AG20443 (cell line): ENCODE data around the gene CDH13.

ENCODE experiments used
- DNase-seq: peaks from one replicate; pipeline ENCODE4 v3.0.0; 2012; ENCODE audit warnings: low spot score, mixed read lengths

CDH13 gene

DNA sequence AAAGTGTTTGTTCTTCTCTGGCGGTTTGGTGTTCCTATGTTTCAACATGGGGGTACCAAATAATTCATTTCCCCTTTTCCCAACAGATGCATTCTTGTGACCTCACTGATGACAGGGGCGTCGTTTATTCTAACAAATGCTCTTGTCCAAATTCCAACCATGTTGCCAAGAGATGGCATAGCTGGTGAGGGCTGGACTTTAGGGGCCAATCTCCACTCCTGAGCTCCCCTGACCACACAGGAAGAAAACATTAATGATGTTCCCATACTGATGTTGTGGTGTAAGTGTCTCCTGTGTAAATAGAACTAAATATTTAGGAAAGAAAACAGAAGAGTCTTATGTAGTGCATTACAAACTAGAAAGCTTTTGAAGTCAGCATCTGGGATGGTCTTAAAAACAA lies 431.6 kb downstream of the CDH13 start:
- DNase-seq = no peak

DNA sequence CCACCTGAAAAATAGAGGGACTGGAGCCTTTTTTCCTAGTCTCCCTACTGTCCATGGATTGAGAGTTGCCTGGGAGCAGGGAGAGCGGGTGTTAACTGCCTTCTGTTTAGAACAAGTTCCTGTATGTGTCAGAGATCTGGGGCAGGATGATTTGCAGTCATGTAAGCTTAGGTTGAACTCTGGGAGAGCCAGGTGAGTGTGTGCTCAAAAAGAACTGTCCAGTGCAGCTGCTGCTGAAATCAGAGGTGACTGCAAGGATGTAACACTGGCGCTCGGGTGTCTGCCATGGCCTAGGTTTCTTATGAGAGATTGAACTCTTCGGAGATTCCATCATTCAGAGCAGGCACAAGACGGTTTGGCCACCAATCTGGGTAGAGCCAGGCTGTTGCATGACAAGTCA lies 432.5 kb downstream of the CDH13 start:
- DNase-seq = no peak

DNA sequence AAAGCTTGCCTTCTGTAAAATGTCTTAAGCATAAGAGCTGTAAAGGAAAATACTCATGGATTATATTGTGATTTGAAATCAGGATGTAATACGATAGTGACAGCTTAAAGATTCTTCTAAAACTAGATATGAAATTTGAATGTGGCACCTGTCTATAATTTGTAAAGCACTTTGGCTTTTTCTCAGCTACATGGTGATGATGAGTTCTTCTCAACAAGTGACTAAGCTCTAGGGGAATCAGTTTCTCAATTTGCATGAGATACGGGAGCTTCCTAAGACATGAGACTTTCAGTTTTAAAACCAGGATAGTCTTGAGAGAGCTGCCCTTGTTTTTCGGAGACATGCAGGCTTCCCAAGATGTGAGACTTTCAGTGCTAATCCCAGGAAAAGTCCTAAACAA lies 439.2 kb downstream of the CDH13 start:
- DNase-seq = no peak

DNA sequence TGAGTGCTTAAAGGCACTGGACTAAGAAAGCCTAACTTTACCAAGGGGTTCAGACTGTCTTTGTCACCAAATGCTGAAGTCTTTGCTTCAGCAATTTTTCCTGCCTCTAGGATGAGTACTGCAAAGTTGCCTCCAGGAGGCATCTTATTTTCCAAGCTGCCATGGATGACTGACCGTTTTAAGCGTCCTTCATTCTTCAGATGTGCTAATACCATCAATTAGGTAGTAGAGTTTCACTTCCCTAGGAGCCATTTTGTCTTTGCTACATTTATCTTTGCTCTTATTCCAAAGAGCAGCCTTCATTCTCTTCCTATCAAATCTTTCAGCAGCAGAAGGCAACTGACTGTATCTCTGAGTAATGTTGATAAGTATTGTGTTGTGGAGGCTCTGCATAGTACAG lies 440.1 kb downstream of the CDH13 start:
- no peak for DNase-seq

DNA sequence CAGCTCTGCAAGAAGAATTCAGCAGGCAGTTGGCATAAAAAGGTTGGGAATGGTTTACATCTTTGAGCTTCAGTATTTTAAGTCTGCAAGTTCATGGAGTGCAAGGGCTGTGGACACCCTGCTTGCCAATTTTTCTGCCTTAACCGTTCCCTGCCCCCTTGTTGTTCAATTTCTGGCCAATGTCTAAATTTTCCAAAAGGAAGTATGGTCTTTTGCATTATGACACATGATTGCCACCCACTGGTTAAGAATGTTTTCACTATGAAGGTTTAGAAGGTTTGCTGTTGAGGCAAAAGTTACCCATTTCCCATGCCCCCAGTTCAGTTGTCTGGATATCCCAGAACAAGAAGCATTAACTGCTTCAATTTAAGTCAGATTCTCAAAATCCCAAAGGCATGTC lies 441.9 kb downstream of the CDH13 start:
- DNase-seq = peak; percentile 19

DNA sequence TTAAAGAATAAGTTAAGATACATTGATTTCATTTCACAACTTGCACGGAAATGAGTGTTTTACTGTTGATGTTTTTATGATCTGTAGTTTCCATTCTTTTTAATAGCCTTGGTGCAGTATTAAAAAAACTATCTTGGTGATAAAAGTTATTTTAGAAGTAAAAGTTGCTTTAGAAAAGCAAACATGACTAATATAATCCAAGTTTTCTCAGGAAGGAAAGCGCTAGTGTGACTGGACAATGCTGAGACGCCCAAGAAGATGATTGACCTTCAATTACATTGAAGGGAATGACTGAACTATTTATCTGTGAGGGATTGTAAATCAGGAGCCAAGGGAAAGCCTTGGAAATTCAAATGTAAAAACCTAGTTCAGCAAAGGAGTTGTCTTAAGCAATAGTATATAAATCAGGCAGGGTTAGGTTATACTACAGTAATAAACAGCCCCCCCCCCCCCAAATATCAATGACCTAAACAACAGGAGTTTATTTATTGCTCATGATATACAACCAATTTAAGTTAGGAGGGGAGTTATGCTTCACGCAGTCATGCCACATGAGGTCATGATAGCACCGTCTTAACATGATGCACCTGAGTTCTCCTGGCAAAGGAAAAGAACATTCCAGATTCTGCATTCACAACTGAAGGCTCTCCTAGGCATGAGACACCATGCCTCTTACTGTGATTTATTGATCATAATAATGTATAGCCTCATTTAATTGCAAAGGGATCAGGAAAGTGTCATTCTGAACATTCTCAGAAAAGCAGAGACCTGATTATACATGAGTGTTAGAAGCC lies 443.8 kb downstream of the CDH13 start:
- DNase-seq = no peak

DNA sequence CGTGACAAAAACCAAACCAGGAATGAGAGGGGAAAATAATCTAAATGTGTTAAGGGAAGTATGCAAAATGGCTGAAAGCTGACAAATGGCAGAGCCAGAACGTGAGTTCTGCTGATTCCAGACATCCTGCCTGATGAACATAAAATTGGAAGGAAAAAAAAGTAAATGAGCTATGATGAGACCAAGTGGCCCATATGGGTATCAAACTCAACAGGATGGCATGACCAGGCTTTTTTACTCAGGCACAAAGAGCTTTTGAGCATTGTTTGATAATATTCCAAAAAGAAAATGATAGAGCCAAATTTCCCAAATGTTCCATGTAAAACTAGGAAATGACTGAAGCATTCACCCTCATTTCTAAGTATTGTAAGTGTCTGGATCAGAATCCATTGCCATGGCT lies 449.2 kb downstream of the CDH13 start:
- DNase-seq = no peak

DNA sequence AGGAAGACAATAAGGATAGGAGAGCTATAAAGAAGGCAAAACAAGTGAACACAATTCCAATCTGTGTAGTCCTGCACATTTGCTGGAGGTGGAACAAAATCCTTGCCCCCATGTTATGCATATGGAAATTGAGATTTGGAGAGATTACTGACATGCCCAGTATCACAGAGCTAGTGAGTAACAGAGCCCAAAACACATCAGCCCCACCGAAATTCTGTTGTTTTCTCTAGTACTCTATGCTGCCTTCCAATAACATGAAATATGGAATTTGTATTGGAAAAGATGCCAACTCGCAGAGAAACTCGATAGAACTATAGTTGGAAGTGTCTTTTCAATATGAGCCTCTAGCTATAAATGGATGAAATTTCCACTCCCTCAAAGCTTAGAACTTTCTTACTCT lies 456.6 kb downstream of the CDH13 start:
- DNase-seq = no peak

DNA sequence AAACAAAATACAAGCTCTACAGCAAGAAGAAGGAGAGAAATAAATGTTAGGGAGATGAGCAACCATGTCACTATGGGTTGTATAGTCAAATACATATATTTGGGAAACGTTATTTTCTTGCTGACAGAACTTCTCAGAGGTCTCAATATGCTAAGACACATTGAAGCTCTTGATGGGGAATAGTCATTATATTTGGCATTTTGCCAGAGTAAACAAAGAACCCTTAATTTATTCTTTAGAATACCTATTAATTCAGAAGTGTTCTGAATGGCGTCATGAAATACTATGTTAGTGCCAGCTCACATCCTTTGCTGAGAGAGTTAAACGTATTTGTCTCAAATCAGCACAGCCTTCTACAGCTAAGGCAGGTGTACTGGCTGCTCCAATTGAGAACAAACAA lies 458.9 kb downstream of the CDH13 start:
- no peak for DNase-seq

DNA sequence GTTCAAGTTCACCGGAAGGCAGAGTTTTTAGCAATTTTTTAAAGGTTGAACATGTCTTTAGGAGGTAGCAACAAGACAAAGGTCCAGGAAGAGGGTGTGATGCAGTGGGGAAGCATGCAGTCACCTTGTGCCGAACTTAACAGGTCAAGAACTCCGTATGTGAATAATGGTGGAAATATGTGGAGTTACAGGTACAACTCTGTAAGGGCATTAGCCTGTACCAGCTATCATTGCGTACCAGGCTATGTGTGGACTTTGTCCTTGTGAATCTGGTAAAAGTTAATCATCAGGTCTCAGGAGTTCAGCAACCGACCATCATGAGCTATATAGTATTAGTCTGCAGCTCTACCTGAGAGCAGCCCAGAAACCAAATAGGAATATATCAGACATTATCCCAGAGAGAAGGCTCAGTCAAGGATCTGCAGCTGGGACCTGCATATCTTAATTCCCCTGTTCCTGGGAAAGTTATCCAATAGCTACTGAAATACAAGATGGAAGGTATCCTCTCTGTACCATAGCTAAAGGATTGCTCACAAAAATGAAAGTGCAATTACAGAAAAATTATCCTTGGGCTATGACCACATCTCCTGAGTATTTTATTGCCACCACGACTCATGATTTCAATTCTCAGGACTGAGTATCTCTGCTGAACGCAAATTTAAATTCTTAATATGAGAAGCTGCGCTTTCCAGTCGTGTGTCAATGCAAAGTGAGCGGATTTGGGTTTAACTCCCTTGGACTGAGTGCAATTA lies 469.3 kb downstream of the CDH13 start:
- DNase-seq = peak; percentile 39

DNA sequence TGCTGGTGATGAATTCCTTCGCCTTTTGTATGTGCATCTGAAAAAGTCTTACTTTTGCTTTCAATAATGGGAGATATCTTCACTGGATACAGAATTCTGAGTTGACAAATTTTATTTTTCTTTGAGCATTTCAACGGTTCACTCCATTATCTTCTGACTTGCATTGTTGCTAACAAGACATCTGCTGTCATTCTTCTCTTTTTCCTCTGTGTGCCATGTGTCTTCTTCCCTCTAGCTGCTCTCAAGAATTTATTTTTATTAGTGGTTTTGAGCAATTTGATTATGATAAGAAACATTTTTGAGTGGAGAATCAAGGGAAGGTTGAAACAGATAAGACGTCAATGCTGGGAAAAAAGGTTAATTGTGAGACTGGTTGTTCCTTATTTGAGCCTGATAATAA lies 471.8 kb downstream of the CDH13 start:
- no peak for DNase-seq

DNA sequence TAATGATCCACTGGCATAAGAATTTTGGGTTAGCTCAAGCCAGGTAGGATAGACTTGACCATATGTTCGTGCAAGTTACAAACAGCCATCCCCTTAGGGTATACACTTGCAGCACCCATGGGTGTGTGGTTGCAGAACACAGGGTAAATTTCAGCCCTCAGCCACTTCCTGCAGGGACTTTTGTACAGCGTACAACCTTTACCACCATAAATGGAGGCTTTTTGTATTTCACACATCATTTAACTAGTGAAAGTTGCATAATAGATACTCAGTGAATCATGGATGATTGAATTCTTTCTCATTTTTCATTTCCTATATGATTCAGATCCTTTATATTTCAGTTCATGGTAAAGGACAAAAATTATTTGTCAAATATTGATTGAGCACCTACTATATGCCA lies 473.9 kb downstream of the CDH13 start:
- no peak for DNase-seq

DNA sequence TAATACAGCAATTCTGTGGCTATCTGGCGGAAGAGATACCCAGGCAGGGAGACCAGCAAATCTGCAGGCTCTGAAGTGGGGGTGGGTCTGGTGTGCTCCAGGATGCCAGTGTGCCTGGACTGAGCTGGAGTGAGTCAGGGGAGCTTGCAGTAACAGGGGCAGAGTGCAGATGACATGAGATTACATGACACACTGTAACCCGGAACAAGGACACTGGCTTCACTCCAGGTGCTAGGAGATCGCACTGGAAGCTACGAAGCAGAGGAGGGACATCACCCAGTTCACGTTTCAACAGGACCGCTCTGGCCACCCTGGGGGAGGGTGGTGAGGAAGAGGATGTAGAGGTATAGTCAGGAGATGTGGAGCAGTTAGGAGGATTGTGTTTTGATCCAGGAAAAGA lies 475.6 kb downstream of the CDH13 start:
- DNase-seq = no peak

DNA sequence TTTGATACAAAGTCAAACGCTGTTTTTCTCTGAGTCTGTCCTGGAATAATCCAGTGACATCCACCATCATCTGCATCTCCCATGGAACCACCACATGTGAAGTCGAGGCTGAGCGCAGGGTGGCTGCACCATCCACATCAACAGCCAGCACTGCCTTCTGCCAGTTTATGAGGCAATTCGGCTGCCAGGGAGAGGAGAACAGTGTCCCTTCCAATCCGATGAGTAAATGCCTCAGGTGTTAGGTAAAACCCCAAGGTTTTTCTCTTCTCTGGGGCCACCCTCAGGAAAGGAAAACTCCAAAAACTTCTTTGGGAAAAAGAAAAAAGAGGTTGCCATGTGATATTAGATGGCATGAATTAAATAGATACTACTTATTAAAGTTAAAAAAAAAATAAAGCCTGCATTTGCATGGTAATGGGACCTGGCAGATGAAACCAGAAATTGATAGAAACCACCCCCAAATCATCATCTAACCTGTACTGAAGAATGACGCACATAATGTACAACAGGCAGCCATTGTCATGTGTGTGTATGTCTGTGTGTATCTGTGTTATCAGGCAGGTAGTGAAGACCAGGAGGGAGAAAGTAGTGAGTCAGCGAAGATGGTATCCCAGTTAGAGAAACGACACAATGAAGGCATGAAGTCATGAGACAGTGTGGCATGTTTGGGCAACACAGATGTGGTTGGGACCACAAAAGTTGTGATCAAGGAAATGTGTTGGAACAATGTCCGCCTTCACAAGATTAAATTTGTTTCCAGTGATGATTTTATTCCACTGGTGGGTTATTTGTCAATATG lies 478.7 kb downstream of the CDH13 start:
- DNase-seq = no peak

DNA sequence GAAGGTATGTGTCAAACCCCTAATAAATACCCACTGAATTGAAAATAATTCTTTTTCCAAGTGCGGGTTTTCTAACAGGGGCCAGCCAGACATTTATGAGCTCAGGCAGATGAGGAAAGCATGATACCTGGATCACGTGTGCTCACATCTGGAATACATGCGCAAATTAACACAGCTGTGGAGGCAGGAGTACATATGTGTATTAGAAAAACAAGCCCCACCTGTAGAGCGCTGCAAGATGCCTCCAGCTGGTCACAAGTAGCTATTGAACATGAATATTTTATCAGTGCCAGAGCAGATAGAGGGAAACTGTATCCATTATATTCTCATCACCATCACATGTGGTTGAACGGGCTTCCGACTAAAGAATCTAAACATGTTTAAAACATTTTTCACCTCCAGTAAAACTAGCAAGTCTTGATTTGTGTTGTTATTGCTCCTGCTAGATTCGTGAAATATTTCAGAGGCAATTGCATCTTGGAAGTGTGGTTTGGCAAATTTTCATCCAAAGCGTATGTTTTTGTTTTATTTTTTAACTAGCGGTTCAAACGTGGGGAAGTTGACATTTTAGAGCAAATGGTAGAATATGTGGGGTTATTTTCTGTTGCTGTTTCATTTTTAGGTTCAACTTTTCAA lies 482.8 kb downstream of the CDH13 start:
- DNase-seq = peak; percentile 29

DNA sequence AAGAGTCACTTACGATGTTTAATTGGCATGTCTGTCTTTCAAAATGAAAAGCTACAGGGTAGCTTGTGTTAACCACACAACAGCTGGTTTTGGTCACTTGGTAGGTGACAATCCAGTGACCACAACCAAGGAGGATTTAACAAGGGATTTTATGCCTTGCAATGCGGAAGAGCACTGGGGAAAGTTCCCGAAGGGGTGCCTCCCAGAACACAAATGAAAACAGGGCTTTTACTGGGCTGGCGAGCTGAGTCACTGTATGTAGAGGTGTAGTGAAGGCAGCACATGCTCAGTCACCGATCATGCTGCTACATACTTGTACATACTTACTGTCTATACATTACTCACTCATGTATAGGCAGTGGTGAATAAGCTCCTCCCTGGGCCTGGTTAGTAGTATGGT lies 483.5 kb downstream of the CDH13 start:
- peak; percentile 63 for DNase-seq

DNA sequence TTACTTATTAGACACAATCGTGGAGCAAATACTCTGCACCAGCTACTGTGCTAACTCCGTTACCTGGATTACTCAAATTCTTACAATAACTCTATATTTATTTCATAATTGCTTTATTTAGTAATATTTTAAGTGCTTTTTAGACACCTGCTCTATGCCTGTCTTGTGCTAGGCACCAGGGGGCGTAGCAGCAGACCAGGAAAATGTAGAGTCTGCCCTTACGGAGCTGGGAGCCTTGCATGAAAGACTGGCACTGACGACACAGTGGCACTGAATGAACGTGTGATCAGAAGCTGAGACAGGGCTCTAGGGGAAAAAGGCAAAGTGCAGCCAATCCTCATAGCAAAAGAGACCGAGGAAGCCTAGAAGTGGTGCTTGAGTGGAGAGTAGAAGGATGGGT lies 486.5 kb downstream of the CDH13 start:
- DNase-seq = peak; percentile 47

DNA sequence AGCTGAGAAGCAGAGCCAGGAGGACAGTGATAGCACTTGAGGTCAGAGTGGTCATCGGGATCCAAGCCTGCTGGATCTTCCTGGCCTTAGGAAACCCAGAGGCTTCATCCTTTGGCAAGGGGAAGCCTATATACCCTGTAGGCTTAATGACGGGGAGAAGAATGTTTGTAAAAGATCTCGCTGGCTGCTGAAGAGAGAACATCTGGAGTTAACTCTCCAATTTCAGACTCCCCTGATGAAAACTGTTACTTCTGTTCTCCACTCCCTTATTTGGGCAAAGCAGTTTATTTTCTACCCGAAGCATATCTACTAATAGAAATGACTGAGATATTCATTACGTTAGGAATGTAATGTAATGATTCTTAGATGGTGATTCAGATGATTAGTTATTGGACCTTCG lies 487.0 kb downstream of the CDH13 start:
- DNase-seq = no peak

DNA sequence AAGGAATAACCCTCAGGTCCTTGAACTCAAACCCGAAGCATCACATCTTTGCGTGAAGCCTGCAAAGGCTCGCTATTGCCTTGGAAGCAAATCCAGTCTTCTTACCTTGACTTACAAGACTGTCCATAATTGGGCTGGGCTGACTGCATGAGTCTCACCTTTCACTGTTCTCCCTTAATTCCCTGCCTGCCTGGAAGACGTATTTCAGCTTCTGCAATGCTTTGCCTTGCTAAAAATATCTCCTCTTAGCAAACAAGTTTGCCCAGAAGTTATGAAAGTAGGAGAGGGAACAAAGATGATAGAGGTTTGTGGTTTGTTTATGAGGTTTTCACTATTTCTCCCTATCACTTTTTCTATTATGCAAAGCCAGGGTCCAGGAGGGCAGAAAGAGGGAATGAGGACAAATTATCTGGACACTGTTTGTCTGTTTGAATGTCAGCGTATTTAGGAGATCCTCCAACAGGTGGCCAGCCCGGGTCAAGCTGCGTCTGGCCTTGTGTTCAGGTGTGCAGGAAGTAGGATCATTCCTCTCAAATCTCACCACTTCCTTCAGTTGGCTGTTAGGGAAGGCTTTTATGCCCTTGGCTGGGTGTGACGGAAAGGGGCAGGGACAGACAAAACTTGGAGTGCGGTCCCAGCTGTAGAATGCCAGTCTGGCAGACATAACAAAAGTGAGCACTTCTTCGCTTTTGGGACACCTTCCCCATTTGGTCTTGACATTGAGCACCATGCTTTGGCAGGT lies 488.9 kb downstream of the CDH13 start:
- DNase-seq = no peak

DNA sequence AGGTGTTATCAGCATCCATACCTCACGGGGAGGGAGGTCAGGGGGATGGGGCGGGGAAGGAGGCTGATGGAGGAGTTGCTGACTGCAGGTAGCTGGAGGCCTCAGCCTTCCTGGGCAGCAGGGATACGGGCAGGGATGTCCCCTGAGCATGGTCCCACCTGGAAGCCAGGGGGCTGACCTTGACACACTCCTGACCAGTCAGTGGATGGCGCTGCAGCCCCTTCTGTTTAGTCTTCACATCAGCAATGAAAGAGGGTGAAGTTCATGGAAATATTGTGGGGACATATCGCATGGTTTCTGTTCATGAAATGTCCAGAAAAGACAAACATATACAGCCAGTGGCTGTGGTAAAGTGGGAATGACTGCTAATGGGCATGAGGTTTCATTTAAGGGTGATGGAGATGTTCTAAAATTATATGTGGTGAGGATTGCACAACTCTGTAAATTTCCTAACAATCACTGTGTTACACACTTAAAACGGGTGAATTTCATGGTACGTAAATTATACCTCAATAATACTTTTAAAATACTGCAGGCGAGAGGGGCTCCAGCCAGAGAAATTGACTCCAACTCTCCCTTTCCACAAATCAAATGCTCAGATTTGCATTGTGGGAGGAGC lies 489.6 kb downstream of the CDH13 start:
- DNase-seq = no peak

DNA sequence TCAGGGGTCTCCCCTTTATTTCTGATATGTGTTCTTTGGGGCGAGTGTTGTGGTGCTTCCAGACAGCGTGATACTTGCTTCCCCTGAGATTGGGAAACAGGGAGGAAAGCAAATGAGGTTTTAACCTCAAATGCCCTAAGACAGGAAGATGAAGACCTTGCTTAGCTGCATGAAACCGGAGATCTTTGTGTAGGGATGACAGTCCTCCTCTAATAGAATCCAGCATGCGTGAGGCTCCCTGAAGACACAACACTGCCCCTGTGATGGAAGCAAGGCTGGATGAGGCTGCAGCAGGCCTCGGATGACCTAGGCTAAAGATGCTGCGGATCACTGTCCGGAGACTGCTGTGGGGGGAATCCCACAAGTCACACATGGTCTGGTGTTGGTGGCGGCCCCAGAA lies 491.0 kb downstream of the CDH13 start:
- DNase-seq = no peak
